ENCODE data around the gene PRDM16.

Gene PRDM16

DNA sequence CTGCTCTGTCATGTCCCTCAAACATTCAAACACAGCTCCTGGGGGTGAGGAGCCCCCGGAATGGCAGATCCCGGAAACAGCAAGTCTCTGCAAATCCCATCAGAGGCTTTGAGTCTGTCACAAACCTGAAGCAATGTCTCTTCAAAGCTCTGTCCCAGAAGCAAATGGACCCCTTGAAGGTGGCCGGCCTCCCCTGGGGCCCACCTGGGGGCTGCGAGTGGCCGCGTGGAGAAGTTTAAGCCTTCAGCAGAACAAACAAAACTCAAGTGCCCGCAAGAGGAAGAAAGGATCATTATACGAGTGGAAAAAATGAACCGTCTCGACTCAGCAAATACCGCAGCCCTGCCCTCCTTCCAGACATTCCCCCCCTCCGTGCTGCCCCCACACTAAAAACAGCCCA is 53.3 kb downstream of the PRDM16 start:
- DNase-seq (ENCODE audit: low read depth, low spot score): no peak

DNA sequence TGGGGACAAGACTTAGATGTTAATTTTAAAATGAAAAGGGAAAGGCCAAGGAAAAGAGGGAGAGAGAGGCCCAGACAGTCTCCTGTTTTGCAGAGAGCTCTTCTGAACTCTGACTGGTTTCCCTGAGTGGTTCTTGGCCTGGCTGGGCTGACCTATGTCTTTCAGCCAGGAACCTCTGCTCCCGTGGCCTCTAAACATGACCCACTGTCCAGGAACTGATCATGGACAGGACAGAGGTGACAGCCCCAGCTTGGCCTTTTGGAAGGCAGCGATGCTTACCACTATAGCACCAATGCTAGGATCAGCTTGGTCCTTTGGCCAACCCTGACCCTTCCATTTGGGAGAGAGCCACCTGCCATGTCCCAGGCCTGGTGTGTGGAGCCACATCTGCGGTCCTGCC is 55.2 kb downstream of the PRDM16 start:
- no peak for DNase-seq (ENCODE audit: low read depth, low spot score)

DNA sequence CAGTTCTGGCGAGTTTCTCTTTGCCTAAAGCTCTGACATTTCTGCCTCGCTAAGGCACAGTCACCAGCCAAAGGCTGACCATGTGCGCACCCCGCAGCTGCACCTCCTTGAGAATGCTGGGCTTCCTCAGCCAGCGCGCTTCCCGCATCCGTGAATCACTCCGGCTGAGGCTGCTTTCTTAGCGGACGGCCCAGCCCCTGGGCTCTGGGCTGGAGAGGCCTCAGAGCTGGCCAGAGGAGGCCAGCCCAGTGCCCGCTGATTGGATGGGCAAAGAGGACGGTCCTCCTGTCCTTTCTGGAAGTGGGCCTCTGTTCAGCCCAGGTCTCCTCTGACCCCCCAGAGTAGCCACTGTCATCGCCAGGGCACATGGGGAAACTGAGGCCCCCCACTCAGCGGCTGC is 56.1 kb downstream of the PRDM16 start:
- peak; percentile 51 for DNase-seq (ENCODE audit: low read depth, low spot score)

DNA sequence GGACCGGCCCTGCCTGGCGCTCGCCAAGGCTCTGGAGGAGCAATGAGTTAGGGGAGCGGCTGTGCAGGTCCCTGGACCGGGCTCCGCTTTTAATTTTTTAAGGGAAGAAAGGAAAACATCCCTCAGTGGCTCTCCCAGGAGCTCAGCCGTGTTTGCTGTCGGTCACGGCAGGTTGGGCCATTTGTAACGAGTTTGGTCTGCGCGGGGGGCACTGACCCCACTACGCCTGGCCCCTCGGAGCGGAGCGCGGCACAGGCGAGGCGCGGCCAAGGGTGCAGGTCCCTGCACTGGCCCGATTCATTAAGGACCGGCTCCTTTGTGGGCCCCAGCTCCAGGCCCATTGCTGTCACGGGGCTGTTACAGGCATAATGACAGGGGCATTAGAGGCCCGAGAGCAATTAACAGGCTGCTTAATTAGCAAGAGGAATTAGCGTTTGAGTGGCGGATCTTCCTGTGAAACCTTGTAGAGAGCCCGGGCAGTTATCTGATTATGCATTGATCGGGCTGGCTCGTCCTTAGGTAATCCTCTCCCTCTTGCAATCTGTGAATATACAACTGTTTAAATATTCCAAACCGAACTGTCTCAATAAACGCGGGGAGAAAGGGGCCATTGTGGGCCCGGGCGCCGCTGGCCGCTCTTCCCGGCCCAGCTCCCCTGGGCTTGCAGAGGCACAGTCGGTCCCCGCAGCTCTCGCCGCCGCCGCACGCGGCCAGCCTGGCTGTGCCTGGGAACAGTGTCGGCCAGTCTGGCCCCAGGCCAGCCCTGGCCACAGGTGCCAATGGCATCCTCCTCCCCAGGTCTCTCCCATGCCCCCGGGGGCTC is 56.8 kb downstream of the PRDM16 start:
- no peak for DNase-seq (ENCODE audit: low read depth, low spot score)

DNA sequence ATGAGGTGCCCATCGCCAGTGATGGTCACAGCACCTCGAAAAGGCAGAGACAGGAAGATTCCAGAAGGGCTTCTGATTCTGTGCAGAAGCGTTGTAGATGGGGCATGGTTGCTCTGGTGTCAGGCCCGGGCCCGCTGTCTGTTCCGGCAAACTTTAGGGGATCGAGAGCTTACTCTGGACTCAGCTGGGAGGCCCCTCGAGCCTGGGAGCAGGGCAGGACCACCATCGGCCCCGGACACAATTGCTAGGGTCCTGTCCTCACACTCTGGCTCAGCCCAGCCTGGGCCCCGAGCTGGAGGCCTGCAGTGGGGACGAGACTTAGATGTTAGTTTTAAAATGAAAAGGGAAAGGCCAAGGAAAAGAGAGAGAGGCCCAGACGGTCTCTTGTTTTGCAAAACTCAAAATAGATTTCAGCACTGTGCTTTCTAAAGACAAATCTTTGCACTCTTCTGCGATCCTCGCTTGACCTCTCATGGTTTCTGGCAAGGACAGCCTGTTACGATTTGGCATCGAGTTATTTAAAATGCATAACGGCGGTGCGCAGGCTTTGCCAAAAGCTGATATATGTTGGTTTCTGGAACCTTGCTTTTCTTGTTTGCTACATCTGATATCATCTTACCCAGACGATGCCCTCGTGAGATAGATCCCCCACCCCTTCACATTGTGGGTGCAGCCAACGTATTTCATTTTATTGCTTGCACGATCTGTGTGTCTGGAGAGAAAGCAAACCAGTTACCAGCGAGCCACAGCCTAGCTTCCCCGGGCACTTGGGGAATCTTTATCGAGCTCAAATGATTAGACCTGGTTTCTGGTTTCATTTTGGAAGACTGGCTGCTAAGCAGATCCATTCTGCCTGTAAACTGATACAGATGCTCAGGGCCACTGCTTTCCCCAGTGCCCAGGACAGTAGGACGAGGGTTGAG is 58.0 kb downstream of the PRDM16 start:
- DNase-seq (ENCODE audit: low read depth, low spot score): no peak

DNA sequence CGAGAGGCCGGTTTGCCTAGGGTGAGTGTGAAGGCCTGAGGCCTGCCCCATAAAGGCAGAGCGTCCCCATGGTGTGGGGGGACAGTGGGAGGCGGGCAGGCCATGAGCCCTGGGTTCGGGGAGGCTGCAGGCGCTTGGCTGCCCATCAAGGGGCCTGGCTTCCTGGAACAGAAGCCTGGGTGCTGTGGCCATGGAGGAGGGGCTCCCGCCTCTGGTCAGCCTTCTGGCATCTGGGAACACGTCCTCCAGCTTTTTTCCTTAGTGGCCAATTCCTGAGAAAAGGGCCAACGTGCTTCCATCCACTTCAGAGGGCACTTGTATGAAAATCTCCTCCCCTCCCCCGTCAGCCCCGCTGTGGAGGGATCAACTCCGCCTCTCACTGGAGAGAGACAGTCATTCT is 58.7 kb downstream of the PRDM16 start:
- no peak for DNase-seq (ENCODE audit: low read depth, low spot score)

DNA sequence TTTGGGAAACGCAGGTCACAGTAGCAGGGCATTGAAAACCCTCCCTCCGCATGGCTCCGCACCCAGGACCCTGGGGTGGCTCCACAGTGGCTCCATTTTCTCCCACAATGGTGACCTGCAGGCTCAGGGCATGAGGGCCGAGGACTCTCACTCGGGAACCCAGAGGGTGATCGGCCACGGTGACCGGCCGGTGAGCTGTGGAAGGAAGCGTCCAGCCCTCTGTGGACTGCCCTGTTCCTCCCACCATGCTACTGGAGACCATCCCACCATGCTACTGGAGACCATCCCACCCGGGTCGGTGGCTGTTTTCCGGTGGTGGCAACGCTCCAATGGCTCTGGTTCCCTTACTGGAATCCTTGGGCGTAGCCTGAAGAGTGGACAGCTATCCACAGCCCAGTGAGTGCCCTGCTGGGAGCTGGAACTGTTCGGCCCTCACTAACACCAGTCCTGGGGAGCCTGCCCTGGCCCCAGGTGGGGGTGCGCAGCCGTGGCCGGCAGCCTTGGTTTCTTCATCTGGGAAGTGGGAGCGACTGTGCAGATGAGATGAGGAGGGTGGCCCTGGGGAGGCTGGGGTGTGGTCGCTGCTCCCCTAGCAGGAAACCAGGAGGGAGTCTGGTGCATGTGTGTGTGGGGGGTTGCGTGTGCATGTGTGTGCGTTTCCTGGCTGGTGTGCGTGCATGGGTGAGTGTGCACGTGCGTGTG is 59.6 kb downstream of the PRDM16 start:
- no peak for DNase-seq (ENCODE audit: low read depth, low spot score)

DNA sequence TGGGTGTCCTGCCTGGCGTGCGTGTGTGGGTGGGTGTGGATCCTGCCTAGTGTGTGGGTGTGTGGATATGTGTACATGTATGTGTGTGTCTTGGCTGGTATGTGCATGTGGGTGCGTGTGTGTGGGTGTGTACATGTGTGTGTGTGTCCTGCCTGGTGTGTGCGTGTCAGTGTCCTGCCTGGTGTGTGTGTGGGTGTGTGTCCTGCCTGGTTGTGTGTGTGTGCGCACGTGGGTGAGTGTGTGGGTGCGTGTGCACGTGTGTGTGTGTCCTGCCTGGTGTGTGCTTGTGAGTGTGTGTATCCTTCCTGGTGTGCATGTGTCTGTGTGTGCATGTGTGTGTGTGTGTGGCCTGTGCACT is 60.1 kb downstream of the PRDM16 start:
- DNase-seq (ENCODE audit: low read depth, low spot score): no peak

DNA sequence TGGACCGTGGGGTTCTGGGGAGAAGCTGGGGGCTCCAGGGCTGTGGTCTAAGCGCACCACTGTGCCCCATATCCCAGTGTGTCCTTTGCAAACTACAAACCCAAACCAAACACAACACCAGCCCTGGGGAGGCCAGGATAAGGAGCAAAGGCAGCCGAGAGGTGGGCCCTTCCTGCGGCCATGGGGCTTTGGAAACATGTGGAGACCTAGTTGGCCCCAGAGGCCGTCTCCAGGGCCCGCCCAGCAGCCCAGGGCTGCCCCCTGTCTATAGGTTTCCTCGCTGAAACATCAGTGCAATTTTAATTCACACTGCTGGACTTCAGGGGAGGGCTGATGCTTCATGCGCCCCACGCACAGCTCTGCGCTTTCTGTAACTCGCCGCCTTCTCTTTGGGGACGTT is 61.3 kb downstream of the PRDM16 start:
- DNase-seq (ENCODE audit: low read depth, low spot score): no peak

DNA sequence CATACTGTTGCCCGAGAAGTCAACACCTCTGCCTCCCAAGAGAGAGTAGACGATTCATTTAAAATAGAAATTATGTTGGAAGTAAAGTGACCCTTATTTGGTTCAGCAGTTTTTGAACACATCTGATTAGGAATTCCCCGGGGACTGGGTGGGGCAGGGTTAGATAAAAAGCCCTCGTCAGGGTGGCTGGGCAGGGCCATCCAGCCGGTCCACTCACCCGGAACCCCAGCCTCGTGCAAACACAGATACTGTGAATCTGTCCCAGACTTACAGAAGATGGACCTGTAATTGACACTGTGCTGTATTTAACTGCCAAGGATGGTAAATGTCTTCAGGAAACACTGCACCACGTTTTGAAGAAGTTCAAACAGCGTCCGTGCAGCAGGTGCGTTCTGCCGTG is 63.7 kb downstream of the PRDM16 start:
- no peak for DNase-seq (ENCODE audit: low read depth, low spot score)

DNA sequence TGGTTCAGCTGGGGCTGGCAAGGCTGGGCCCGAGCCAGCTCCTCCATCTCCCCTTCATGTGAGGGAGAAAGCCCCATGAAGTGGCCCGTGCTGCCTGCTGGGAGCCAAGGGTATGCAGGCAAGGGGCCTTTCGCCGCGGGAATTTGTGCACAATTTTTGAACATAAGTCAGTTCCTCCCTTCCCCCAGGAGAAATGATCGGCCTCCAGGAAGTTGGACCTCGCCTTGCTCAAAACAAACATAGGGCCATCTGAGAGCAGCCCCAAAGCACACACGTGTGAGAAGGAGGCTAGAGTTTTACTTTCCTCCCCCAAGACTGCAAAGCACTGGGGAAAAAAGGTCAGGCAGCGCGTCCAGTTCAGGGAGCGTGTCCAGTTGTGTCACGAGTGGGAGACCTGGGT is 64.7 kb downstream of the PRDM16 start:
- DNase-seq (ENCODE audit: low read depth, low spot score): no peak

DNA sequence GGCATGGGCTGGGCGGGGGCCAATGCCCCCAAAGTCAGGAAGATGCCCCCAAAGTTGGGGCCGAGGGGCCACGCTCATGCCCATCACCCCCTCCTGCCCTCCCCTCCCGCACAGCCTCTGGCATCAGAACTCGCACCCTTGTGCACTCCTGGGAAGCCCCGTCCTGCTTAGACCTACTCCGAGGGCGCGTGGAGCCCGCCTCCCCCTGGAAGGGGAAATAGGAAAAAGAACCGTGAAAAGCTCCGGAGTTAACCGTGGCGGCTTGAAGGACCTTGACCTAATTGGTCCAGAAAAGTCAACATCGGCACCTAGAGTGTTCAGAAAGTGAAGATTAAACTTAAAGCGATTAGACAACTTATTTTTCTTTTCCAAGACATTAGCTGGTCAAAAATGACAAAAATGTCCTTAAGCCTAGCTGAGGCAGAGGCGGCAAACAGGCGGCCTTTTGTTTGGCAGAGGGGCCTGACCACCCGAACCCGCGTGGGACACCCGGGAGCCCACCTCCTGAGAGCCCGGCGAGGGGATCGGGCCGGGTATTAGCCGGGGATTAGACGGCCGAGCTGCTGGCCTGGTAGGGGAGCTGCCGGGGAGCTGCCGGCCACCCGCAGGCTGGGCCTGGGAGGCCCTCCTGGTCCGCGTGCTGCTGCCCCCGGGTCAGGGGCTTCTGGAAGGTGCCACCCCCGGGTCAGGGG is 65.5 kb downstream of the PRDM16 start:
- DNase-seq (ENCODE audit: low read depth, low spot score): no peak

DNA sequence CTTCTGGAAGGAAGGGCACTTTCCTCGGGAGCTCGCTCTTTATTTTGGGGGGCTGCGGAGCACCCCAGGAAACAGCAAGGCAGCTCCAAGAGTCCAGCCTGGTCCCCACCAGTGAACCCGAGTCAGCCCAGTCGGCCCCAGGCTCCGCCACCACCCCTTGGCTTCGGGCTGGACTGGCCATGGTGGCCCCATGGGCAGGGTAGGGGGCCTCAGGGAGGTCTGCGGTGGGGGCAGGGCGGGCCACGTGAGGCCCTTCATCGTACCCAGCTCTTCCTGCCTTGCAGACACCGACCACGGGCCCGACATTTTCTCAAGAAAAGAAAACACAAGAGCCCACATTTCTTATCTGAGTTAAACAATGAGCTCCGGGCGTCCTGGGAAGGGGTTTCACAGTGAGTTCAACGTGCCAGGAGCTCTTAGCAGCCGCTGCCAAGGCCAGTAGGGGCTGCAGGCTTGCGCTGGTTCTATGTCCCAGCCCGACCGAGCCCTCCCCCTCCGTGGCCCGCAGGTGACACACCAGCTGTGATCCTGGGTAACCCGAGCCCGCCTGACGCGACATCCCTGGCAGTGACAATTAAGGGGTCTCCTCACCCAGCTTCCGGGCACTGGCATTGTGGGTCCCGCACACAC is 66.2 kb downstream of the PRDM16 start:
- DNase-seq (ENCODE audit: low read depth, low spot score): no peak

DNA sequence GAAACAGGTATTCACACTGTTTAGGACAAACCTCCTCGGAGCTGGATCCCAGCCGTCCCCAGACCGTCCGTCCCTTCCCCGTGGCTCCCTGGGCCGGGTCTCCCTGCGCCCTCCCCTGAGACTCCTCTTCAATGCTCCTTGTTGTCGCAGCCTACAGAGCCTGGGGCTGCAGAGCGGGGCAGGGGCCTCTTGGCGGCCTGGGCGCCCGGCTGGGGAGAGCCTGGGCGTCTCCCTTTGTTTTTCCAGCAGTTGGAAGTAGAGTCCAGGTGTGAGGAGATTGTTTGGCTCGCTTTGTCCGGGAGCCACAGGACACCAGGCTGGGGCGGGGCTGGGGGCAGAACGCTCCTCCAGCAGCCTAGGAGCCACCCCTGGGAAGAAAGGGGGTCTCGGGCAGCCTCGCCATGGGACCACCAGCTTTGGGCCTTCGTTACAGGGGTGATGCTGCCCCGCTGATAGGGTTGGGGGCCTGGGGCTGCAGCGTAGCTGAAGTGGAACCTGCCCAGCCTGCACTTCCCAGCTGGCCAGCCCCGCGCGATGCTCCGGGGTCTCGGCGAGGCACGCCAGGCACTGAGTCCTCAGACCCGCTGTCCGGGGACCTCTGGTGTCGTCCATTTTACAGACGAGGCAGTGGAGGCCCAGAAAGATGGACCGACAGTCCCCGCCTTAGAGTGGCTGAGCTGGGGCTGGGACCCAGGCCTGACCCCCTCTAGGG is 66.9 kb downstream of the PRDM16 start:
- peak; percentile 43 for DNase-seq (ENCODE audit: low read depth, low spot score)

DNA sequence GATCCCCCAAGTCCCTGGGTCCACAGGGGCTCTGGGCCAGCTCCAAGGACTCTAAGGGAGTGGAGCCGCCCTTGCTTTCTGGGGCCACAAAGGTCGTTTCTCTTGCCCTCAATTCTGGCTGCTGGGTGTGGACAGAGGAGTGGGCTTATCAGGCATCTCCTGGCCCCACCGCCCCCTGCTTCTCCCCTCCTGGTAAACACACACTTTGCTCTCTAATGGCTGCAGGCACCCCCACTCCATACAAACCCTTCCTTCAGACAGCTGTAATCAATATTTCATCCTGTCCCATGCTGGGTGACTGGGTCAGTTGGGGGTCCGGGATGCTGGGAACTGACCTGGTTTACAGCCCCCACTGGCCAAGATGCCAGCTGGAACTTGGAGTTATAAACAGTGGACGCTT is 67.5 kb downstream of the PRDM16 start:
- no peak for DNase-seq (ENCODE audit: low read depth, low spot score)

DNA sequence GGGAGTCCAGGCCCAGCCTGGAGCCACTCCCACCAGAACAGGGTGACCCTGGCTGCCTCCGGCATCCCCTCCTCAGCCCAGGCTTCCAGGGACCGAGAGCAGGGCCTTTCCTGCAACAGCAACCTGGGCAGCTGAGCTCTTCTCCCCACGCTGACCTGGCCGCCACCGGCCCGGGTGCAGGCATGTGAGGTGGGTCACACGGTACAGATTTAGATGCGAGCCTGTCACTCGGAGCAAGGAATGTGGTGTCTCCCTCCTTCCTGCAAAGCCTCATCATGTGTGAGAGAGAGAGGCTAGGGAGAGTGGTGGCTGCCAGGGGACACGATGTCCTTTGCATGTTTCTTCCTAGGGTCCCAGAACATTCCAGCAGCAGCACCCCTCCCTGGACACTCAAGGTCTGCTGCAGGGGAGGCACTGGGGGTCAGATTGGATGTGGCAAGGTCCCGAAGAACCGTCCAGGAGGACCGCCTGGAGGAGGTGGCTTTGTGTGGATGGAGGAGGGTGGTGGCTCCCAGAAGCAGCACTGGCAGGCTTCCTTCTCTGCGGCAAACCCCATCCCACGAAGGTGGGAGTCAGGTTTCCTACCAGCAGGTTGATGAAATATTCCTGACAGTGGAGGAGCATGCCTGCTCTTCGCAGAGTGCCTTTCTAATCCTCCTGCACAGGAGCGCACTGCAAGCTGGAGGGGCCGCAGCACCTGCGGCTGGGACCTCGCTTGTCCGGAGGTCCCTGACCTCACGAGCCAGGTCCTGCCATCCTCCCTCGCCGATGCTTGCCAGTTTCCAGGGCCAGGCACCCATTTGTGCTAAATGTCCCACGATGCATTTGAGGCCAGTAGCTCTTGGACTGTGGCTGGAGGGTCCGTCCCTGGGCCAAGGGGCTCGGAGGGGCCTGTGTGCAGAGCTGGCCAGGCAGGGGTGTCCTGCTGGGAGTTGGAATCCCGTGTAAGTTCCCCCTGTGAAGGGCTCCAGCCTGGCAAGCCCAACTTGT is 68.4 kb downstream of the PRDM16 start:
- no peak for DNase-seq (ENCODE audit: low read depth, low spot score)

DNA sequence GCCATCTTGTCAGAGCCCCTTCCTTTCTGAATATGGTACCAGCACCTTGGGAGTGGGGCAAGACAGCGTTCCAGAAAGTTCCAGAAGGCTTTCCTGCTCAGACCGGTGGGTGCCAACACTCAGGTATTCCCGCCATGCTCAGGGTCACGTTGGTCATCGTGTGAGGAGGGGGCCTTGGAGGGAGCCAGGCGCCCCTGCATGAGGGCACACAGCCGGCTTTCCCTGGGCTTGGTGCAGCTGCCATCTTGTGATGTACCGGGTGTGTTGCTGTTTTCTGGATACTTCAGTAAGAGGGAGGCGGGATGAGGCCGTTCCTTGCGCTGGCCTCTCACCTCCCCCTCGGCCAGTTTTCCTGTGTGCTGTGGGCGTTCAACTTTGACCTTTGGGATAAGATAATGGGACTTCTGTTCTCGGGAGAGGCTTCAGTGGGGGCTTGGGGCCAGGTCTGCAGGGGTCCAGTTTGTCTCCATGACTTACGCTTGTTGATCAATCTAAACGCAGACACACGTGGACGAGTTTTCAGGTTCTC is 69.7 kb downstream of the PRDM16 start:
- DNase-seq (ENCODE audit: low read depth, low spot score): no peak

DNA sequence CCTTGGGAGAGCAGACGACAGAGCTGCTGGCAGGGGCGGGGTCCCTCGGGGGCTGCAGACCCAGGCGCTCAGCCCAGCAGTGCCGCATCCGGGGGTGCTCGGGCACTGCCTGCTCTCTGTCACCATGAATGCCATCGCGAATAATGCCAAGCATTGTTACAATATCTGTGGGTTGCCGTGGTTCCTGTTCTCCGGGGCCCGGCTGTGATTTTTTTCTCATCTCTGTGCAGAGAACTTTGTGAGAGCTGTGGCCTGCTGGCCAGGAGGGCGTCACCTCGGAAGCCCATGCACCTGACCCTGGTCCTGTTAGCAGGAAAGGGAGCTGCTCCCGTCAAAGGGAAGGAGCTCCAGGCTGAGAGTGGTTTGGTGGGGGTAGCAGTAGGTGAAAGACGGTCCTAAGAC is 70.4 kb downstream of the PRDM16 start:
- DNase-seq (ENCODE audit: low read depth, low spot score): no peak

DNA sequence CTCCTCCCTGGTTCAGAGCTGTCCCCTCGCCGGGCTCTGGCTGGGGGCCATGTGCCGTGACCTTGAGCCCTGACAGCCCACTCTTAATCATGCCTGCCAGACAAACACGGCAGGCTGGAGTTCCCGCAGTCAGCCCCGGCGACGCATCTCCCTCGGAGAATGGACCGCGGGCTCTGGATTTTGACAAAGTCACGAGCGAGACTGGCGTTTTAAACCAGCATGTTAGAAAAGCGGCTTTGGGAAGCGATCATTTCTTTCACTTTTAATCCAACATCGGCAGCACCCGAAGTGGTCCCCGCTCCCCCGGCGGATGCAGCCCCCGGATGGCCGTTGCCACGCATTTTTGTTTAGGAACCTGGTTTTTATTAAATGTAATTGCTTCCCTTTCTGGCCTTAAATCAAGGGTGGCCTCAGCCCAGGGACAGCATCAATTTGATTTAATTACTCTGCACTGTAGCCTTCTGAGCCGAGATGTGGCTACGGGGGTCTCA is 70.9 kb downstream of the PRDM16 start:
- DNase-seq (ENCODE audit: low read depth, low spot score): no peak

Measured in ELF-1 (cell line).